HEK293 (cell line): ENCODE measurements around the gene MYO5B.

Source experiments
- CTCF ChIA-PET: fragments of 350-600 bp; formaldehyde crosslinking; extraction: SDS; loops from one replicate; lab custom pipeline; 2021; ENCODE audit warnings: antibody characterized with exemption; lab: Yijun Ruan, JAX
- POLR2A ChIA-PET: fragments of 300-600 bp; formaldehyde crosslinking; extraction: SDS; loops from one replicate; lab custom pipeline; 2020; ENCODE audit warnings: antibody characterized with exemption, inconsistent platforms; lab: Yijun Ruan, JAX
- H3K27ac ChIP-seq: fragments of 200-500 bp; sonication (Bioruptor generic); 2 replicates; pipeline ENCODE4 v1.5.1; 2014; ENCODE audit warnings: low read depth, low read length, control low read depth, inconsistent platforms; ENCODE audit errors: extremely low read depth
- H3K36me3 ChIP-seq, 2 experiments: fragments of 200-500 bp in 1 of 2; sonication (Bioruptor generic) in 1 of 2; 1 replicate in 1 of 2; 2 replicates in 1 of 2; pipeline ENCODE4 v1.5.1; 2014 to 2017; ENCODE audit warnings: inconsistent platforms in 2 of 2, low read length in 2 of 2; ENCODE audit not compliant: control insufficient read depth in 2 of 2, insufficient read depth in 1 of 2
- H3K4me1 ChIP-seq: fragments of 200-500 bp; sonication (Bioruptor generic); 2 replicates; pipeline ENCODE4 v1.5.1; 2014; ENCODE audit warnings: mild to moderate bottlenecking, low read length, inconsistent platforms; ENCODE audit not compliant: control insufficient read depth, insufficient read depth
- H3K4me3 ChIP-seq: 2 replicates; pipeline ENCODE4 v1.5.1; 2011; ENCODE audit warnings: low read depth, mild to moderate bottlenecking, control low read depth, low read length, moderate library complexity
- H3K9me3 ChIP-seq: fragments of 200-500 bp; sonication (Bioruptor generic); 2 replicates; pipeline ENCODE4 v1.5.1; 2014; ENCODE audit warnings: low read depth, low read length, inconsistent platforms; ENCODE audit not compliant: control insufficient read depth, insufficient read depth
- BCL6B ChIP-seq: fragments of 450-650 bp; formaldehyde crosslinking; IDR thresholded peaks from 2 replicates; pipeline ENCODE4 v1.5.1; 2017; ENCODE audit warnings: missing biosample characterization, missing genetic modification characterization
- HOXA7 ChIP-seq: sonication (generic); formaldehyde crosslinking; IDR thresholded peaks from 2 replicates; pipeline ENCODE4 v1.8.1; 2022; ENCODE audit warnings: missing genetic modification reagents, borderline replicate concordance
- PRDM6 ChIP-seq: fragments of 450-650 bp; formaldehyde crosslinking; IDR thresholded peaks from 2 replicates; pipeline ENCODE4 v1.5.1; 2017; ENCODE audit warnings: missing biosample characterization, missing genetic modification characterization
- SCRT1 ChIP-seq: fragments of 450-650 bp; formaldehyde crosslinking; IDR thresholded peaks from 2 replicates; pipeline ENCODE4 v1.5.1; 2016; ENCODE audit warnings: missing biosample characterization, missing genetic modification characterization, borderline replicate concordance
- SP2 ChIP-seq: fragments of 450-650 bp; formaldehyde crosslinking; IDR thresholded peaks from 2 replicates; pipeline ENCODE4 v1.5.1; 2016; ENCODE audit warnings: missing biosample characterization, missing genetic modification characterization
- ZBTB20 ChIP-seq: fragments of 450-650 bp; formaldehyde crosslinking; IDR thresholded peaks from 2 replicates; pipeline ENCODE4 v1.5.1; 2016; ENCODE audit warnings: missing biosample characterization, missing genetic modification characterization
- ZBTB6 ChIP-seq: fragments of 450-650 bp; formaldehyde crosslinking; IDR thresholded peaks from 2 replicates; pipeline ENCODE4 v1.5.1; 2017; ENCODE audit warnings: missing biosample characterization, missing genetic modification characterization
- ZNF274 ChIP-seq, 2 experiments: fragments of 200-500 bp in 1 of 2; fragments of 450-650 bp in 1 of 2; sonication (Bioruptor generic) in 1 of 2; formaldehyde crosslinking in 1 of 2; IDR thresholded peaks; 2 replicates each; pipeline versions ENCODE4 v1.5.1 to v1.6.1; 2014 to 2016; ENCODE audit warnings: borderline replicate concordance in 1 of 2, inconsistent platforms in 1 of 2, low read length in 1 of 2, missing biosample characterization in 1 of 2, missing genetic modification characterization in 1 of 2
- ZNF48 ChIP-seq: fragments of 450-650 bp; formaldehyde crosslinking; IDR thresholded peaks from 2 replicates; pipeline ENCODE4 v1.5.1; 2016; ENCODE audit warnings: missing biosample characterization, missing genetic modification characterization
- ZNF518A ChIP-seq: fragments of 450-650 bp; formaldehyde crosslinking; conservative IDR thresholded peaks from 2 replicates; pipeline ENCODE4 v1.5.1; 2016; ENCODE audit warnings: low read depth, missing biosample characterization, missing genetic modification characterization
- ZNF654 ChIP-seq: fragments of 450-650 bp; formaldehyde crosslinking; IDR thresholded peaks from 2 replicates; pipeline ENCODE4 v1.5.1; 2016; ENCODE audit warnings: low read depth, missing biosample characterization, missing genetic modification characterization
- ZNF777 ChIP-seq: fragments of 450-650 bp; formaldehyde crosslinking; IDR thresholded peaks from 2 replicates; pipeline ENCODE4 v1.5.1; 2017; ENCODE audit warnings: missing biosample characterization, missing genetic modification characterization, borderline replicate concordance
- ZSCAN30 ChIP-seq: fragments of 450-650 bp; IDR thresholded peaks from 2 replicates; pipeline ENCODE4 v1.5.1; 2018; ENCODE audit warnings: missing biosample characterization, mild to moderate bottlenecking, missing genetic modification characterization, moderate library complexity

MYO5B gene

GRCh38 chr18:49886891-49887764 is 307.8 kb downstream of the MYO5B start (continued):
- TF ChIP-seq ZNF274 (IDR thresholded peaks at IDR 0.05; ENCODE audit: low read length), result no peak
- TF ChIP-seq ZNF274 (tag by site-specific recombination; IDR thresholded peaks at IDR 0.05; ENCODE audit: borderline replicate concordance), result no peak
- TF ChIP-seq PRDM6 (tag by site-specific recombination), result no peak
- no peak for TF ChIP-seq SCRT1 (tag by site-specific recombination)
- no peak for TF ChIP-seq ZBTB20 (tag by site-specific recombination)

GRCh38 chr18:49884959-49885358 is 310.0 kb downstream of the MYO5B start:
- ChIA-PET CTCF (no interaction called here), POLR2A (no interaction called here)
- Histone ChIP-seq H3K27ac (no peak overlapping the region), H3K4me1 (no peaks in the 10 kb centered on the region), H3K36me3 (no peaks in the 10 kb centered on the region), H3K4me3 (no peak overlapping the region), H3K9me3 (no peaks in the 10 kb centered on the region)
- TF ChIP-seq ZSCAN30 (tag by site-specific recombination), result no peak
- no peak for TF ChIP-seq BCL6B (tag by site-specific recombination)
- TF ChIP-seq ZNF518A (tag by site-specific recombination), result no peak
- TF ChIP-seq ZNF777, result no peak
- TF ChIP-seq ZNF654 (tag by site-specific recombination), result no peak
- no peak for TF ChIP-seq SP2
- TF ChIP-seq HOXA7, result no peak
- no peak for TF ChIP-seq ZBTB6 (tag by site-specific recombination)
- no peak for TF ChIP-seq ZNF48 (tag by site-specific recombination)
